HG02588 (cell line): ENCODE data around the gene ALG1L2.
"Not testable (repeated sequence)": the region's sequence is repeated elsewhere in the genome, so short reads cannot be mapped to it uniquely, and the experiment has no call there.

Source experiments
- ATAC-seq: cut with Tn5 transposase; IDR thresholded peaks from one replicate; pipeline ENCODE4 v1.9.1; 2021; ENCODE audit warnings: mild to moderate bottlenecking, moderate library complexity; ENCODE audit not compliant: unreplicated experiment

ALG1L2 gene

DNA sequence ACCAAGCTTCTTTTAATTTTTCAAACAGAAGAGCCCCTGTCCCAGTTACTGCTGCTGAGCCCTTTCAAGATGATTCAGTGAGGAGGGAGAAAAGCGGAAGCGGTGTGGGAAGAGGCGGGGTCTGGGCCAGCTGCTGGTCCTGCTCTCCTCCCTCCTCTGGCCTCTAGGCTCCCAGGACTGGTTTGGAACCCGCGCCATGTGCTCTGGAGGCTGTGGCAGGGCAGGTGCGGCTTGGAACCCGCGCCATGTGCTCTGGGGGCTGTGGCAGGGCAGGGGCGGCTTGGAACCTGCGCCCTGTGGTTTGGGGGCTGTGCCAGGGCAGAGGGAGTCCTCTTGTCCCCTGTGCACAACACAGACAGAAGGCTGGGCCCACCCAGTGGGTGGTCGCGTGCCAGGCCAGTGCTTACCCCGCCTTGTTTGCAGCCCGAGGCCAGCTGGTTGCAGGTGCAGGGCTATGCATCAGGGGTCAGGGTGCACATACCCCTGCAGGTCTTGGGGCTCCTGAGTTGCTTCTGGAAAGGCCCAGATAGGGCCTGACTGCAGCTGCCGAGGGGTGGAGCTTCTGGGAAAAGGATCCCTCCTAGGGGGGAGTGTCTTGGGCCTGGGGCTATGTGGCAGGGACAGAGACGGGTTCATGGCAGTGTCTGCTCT, 12.2 kb downstream of the ALG1L2 start:
- no peak for ATAC-seq

DNA sequence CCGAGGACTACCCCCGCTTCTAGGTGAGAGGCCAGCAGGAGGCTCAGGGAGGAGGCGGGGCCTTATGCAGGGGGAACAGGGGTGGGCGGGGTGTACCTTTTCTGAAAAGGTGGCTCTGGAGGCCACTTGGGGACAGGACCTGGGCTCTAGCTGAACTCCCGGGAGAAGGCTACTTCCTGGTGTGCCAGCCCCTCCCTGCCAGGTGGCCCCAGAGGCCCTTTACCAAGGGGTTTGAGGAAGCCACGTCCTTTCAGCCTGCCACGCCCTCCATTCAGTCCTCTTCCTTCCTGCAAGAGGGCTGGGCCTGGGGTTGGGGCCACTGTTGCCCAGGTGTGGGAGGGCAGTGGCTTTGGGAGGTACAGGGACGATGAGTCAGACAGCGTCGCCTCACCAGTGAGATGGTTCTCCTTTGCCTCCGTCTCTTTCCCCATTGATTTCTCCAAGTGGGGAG, 12.9 kb downstream of the ALG1L2 start:
- not testable (repeated sequence) for ATAC-seq

DNA sequence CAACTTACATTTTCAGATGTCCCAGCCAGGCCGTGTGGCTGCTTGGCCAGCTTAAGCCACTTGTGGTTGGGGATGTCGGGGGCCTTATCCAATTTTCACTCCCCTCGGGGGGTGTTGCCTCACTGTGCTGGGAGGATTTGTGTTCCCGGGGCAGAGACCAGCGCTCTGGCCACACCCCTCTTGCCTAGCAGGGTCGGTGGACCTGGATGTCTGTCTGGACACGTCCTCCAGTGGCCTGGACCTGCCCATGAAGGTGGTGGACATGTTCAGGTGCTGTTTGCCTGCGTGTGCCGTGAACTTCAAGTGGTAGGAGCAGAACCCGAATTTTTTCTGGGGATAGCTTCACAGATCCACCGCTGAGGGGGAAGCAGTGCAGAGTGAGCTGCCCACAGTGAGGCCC, 14.2 kb downstream of the ALG1L2 start:
- not testable (repeated sequence) for ATAC-seq

DNA sequence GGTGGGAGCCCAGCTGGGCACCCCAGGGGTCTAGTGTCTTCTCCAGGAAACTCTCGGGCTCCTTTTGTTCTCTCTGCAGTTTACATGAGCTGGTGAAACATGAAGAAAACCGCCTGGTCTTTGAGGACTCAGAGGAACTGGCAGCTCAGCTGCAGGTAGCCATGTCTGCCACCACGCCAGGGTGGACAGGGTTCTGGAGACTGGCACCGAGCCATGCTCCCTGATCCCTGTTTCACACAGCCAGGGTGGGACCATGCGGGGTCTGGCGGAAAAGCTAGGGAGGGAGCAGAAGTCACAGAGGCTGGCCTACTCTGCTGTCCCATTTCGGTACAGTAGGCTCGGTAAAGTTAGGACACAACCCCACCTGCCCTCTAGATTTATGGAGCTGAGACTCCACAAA, 15.5 kb downstream of the ALG1L2 start:
- not testable (repeated sequence) for ATAC-seq

DNA sequence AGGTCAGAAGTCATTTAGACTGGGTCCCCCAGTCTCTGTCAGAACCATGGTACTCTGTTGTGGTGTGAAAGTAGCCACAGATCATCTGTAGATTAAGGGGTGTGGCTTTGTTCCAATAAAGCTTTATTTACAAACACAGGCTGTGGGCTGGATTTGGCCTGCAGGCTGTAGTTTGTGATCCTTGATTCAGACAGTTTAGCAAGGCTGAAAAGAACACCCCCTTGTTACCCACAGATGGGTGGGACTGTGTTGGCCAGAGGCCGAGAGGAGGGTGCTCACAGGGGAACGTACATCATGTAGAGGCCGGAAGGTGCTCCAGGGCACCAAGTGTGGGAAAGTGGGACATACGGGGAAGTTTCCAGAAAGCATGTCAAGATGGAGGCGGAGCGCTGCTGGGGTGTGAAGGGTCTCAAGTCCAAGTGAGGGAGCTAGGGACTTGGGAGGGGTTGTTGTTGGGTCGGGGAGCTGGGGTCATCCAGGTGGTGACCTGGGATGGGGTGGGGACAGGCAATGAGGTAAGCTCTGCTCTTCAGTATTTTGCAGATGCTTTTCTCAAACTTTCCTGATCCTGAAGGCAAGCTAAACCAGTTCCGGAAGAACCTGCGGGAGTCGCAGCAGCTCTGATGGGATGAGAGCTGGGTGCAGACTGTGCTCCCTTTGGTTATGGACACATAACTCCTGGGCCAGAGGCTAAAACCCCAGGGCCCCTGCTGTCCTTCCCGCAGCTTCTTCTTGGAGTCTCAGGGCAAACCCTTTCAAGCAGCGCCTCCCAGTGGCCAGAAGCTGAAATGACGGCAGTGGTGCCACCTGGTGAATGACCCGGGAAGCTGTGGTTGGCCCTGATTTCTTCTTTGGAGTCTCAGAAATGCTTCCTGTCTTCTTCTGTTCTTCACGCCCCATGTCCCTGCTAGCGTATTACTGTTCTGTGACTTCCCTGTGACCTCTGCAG, 16.3 kb downstream of the ALG1L2 start:
- not testable (repeated sequence) for ATAC-seq

DNA sequence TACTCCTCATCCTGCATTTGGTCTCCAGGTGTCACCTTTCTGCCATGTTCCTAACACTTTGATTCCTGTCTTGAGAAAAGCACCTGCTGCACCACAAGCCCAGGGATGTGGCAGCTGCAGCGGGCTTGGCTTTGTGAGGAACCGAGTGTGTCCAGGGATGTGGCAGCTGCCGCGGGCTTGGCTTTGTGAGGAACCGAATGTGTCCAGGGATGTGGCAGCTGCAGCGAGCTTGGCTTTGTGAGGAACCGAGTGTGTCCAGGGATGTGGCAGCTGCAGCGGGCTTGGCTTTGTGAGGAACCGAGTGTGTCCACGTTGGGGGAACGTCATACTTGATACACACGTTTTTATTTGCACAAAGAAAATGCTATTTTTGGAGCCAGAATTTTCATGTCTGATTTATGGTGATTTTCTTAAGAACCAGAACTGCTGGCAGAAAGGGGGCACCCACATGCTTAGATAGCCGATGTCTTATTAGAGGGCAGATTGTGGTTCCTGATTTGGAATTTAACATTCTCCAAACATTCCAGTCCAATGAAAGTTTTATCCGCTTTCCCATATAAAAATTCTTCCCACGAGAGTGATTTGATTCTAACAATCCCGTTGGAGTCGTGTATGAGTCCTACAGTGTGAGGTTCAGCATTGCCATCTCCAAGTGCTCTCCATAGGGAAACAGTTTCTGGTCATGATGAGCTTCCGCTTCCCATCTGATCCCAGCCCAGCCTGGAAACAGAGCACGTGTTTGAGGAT, 17.2 kb downstream of the ALG1L2 start:
- ATAC-seq, result not testable (repeated sequence)

DNA sequence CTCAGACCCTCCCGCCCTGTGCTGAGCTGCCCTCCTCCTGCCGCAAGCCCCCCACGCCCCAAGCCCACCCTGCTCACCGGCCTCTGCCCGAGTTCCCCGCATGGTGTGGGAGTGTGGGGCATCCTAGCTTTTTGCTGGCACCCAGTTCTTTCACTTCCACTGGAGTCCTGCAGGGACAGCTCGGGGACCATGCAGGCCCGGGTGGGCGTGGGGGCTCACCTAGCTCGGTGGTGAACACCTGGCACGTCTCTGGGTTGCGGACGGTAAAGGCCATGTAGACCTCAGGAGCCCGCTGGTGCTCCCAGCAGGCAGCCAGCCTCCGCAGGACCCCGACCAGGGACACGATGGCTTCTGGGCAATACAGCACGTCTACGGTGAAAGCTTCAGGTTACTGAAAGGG, 20.9 kb downstream of the ALG1L2 start:
- not testable (repeated sequence) for ATAC-seq

DNA sequence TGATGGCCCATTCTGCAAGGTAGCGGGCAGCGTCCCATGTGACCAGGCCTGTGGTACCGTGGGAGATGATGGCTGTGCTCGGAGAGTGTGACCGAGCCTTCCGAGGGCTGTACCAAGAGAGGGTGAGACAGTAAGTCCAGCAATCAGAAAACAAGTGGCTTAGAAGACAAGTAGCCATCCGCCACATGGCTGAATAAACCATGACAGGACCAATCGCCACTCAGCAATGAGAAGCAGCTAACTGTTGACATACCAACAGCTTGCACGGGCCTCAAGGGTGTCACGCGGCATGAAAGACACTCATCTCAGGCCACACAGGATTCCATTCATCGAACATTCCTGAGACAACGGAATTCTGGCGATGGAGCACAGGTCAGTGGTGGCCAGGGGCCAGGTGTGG, 22.6 kb downstream of the ALG1L2 start:
- not testable (repeated sequence) for ATAC-seq

DNA sequence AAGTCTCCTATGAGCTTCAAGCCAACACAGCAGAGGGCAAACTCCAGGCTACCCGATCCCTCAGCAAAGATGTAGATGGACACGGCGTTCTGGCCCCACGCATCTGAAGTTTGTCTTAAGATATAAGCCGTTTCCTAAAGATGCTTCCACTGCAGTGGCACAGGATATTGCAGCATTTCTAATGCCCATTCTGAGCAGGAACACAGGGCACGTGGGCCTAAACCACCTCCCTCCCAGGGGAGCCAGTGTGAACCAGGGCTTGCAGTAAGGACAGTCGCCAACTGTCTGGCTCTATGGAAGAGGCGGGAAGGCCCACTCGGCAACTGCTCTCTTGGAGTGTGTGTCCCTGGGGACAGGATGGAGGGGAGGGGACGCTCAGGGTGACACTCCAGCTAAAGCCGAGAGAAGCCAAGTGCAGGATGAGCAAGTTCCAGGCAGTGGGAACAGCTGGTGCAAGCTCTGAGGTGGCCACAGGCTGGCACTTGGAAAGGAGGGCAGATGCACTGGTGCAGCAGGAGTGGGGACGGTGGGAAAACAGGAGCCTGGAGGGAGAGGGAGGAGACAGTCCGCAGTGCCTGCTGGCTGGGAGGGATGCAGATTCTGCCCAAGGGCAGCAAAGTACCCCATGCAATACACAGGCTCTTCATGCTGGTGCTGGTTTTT, 25.8 kb downstream of the ALG1L2 start:
- not testable (repeated sequence) for ATAC-seq

DNA sequence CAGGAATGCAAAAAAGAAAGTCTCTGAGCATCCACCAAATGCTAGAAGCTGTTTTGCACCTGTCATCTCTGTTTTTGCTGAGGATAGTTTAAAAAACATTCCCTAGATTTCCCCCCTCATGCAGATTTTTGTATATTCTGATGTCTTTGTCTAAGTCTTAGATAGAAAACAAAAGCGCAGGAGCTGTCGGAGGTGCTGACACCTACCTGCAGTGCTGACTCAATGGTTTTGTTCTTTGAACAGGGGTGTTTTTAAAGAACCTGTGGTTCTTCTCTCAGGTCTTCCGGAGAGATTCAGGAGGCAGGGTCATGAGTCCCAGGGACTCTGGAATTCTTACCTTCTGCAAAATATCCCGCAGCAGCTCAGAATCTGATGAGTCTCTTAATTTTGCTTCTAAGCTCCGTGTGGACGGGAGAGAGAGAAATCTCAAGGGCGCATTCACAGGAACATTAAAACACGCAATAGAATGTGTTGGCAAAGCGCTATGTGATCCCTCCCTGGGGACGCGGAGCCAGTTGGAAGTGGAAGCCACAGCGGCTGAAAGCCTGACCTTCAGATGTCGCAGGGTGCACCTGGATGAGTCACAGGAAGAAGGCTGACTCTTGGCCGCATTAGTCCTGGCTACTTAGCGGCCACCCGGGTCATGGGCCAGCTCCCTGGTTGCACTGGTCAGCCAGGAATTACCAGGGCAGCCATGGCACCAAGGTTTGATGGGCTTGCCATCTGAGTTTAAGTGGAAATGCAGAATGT, 27.4 kb downstream of the ALG1L2 start:
- not testable (repeated sequence) for ATAC-seq

DNA sequence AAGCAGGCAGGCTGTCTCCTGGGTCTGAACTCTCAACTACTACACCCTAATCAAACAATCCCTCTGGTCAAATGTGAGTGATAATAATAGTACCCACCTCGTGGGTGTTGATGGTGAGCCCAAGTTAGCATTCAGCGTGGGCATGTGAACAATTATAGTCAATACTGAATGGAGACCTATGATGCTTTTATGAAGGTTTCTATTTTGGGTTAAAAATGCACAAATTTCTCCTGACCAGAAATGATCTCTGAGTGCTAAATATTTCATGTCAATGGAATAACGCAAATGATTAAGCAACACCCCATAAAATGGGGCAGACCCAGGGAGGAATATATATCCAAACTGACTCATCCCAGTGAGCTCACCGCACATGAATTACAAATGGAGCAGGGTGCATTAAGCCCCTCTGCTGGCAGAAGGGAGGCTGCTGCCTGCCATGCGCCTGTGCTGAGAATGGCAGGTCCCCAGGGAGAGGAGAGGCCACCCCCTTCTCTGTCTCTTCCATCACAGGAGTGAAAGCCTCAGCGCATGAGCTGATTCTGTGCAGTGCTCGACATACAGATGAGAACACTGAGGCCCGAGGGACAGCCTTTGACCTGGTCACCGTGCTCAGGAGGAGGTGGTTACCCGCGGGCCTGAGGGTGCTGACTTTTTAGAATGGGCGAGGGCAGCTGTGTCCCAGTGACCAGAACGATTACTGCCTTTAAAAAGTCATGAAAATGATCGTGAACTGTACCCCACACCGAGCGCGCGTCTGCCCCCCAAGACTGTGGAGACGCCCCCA, 28.9 kb downstream of the ALG1L2 start:
- ATAC-seq, result not testable (repeated sequence)

DNA sequence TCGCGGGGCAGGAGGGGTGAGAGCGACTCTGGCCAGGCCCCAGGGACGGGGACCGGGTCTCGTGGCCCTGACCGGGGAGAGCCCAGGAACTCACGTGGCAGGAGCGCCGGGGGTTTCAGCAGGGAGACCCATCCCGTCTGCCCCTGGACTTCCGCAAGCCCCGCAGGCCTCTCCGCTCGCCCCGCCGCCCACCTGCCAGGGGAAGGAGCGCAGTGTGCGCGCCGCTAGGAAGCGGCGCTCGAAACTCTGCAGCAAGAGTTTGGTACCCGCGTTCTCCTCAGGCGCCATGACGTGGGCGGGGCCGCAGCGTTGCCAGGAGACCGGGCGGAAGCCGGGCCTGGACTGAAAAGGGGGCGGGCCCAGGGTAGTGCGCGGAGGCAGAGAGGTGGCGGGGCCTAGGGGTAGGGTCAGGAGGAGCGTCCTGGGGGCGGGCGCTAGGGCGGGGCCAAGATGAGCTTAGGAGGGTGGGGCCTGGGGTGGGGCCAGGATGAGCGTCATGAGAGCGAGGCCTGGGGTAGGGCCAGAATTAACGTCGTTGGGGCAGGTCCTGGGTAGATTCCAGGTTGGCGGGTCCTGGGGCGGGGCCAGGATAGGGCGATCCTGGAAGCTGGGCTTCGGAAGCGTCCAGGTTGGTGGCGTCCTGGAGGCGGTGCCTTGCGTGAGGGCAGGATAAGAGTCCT, 29.7 kb downstream of the ALG1L2 start:
- peak; percentile 100 for ATAC-seq

DNA sequence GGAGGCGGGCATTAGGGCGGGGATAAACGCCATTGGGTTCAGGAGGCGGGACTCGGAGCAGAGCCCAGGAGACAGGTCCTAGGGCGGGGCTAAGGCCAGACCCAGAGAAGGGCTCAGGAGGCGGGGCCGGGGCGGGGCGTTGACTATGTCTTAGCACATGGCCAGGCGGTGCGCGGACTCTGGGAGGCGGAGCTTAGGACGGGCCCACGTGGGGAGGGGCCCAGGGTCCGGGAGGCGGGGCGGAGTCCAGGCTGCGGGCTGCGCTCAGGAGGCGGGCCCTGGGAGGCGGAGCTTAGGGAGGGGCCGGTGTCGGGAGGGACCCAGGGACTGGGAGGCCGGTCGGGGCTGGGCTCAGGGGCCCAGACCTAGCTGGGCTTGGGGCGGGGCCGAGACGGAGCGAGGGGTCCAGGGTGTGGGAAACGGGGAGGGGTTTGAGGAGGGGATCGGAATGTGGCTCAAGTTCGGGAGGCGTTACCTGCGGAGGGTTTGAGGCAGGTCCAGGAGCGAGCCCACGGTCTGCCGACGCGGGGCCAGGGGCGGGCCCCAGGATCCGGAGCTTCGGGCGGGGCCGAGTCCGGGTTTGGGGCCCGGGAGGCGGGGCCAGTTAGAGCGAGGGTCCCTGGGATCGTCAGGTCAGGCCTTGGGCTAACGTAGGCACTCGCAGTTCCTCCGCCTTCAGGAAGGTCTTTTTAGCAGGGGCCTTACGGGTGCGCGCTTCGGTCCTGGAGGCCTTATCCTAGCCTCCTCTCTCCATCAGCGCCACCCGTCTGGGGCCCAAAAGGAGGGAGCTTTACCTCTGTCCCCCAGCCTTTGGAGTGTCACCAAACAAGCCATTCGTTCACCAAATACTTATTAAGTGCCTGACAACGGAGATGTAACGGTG, 30.5 kb downstream of the ALG1L2 start:
- ATAC-seq, result peak; percentile 37

DNA sequence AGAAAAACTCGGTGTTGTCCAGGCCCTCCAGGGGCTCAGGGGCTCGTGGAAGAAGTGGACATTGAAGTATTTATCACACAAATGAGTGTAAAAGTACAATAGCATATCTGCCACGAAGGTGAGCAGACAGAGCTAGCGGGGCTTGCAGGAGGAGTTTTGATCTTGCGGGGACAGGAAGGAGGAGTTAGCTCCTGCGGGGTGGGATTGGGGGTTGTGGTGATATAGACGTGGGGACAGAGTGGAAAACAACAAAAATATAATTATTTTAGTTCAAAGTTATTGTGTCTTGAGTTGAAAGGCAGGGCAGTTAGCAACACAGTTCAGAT, 31.1 kb downstream of the ALG1L2 start:
- not testable (repeated sequence) for ATAC-seq

DNA sequence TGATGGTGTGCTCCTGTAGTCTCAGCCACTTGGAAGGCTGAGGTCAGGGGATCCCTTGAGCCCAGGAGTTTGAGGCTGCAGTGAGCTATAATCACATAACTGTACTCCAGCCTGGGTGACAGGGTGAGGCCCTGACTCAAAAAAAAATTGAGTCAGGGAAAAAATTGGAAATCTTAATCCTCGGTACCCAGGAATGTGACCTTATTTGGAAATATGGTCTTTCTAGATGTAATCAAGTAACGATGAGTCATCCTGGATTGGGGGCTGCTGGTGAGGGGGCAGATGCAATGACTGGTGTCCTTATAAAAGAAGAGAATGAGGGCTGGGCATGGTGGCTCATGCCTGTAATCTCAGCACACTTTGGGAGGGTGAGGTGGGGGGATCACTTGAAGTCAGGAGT, 33.8 kb downstream of the ALG1L2 start:
- ATAC-seq, result not testable (repeated sequence)

DNA sequence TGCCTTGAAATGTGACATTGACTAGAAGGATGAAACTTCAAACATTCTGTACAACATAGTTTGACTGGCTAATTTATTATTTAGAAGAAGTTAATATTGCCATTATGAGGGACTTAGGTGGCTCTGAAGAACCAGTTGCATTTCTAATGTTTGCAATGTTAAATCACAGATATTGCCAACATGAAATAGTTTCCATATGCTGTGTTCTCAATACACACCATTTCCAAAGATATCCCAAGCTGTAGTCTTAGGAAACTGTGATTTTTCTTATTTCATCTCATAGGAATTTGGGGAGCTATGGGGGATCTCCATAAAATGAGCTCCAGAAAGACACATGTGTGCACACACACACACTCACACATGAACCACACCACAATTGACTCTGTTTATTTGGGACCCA, 36.3 kb downstream of the ALG1L2 start:
- no peak for ATAC-seq

DNA sequence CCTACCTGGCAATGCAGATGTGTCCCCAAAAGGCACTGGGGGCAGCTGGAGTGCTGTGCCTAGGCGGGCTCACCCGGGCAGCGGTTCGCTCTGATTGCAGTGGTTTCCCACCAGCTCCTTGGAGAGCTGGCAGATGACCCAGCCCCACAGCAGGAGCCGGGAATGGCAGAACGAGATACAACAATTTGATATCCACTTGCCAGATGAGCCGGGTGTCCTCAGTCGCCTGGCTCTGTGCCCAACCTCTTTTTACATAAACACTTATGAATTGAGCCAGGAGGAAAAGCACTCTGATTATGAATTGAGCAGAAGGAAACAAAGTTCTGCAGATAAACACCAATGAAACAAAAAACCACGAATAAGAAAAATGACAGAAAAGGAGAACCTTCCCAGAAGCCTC, 38.2 kb downstream of the ALG1L2 start:
- ATAC-seq, result not testable (repeated sequence)

DNA sequence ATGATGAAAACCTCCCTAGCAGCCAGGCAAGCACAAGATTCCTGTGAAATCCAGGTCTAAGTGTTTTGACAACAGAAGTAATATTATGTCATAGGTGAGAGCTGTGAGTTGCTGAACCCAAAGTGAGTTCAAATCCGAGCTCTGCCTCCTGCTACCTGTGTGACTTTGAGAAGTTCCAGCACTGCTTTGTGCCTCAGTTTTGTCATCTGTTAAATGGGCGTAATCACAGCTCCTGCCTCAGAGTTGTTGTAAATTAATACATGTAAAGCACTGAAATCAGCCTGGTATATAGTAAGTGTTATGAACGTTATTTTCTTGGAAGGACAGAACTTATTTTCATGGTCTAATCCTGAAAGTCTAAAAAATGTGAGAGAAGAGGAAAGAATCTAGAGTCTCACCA, 38.7 kb downstream of the ALG1L2 start:
- not testable (repeated sequence) for ATAC-seq
